Mesenteric fat pad (tissue), 1 donor: ENCODE measurements around the gene LRRTM4. TPM values are rescaled to one million over a fixed set of nuclear protein-coding genes. Genes with fewer than 3 reads are reported as not detected.
"Not testable (repeated sequence)": the region's sequence is repeated elsewhere in the genome, so short reads cannot be mapped to it uniquely, and the experiment has no call there.

Experiments used
- DNase-seq: peaks from one replicate; pipeline ENCODE4 v3.0.0-alpha.2; 2020; ENCODE audit warnings: low spot score
- total RNA-seq: library from RNA; stranded (reverse); fragmentation: NEBNext Ultra II Directional; extraction: Animal tissue kit (Norgen Biotek cat#: 25700); gene quantifications from one replicate; pipeline ENCODE4 v1.2.1, GENCODE V29; 2021
- donor health status: DM: yes; HTN: yes; CAD: no.

The LRRTM4 gene
- total RNA-seq, 1 donor from 2014 or later: 0.55 TPM

- no peak for DNase-seq
Observed at GRCh38 chr2:77087987-77088414, 434.2 kb downstream of the LRRTM4 start.

GRCh38 chr2:77086478-77086877, 435.7 kb downstream of the LRRTM4 start:
- DNase-seq: no peak

GRCh38 chr2:77086051-77086450, 436.1 kb downstream of the LRRTM4 start:
- no peak for DNase-seq

- DNase-seq: no peak
Observed at GRCh38 chr2:77085561-77085960, 436.6 kb downstream of the LRRTM4 start.

- DNase-seq: no peak
Observed at GRCh38 chr2:77081597-77081996, 440.6 kb downstream of the LRRTM4 start.

- no peak for DNase-seq
Observed at GRCh38 chr2:77064324-77064723, 457.9 kb downstream of the LRRTM4 start.

- no peak for DNase-seq
Observed at GRCh38 chr2:77054938-77055337, 467.2 kb downstream of the LRRTM4 start.

GRCh38 chr2:77046339-77046738, 475.8 kb downstream of the LRRTM4 start:
- DNase-seq: no peak

- DNase-seq: not testable (repeated sequence)
Observed at GRCh38 chr2:77045456-77045855, 476.7 kb downstream of the LRRTM4 start.

- DNase-seq: no peak
Observed at GRCh38 chr2:77034445-77034844, 487.7 kb downstream of the LRRTM4 start.

GRCh38 chr2:77029237-77029636, 492.9 kb downstream of the LRRTM4 start:
- DNase-seq: not testable (repeated sequence)

- no peak for DNase-seq
Observed at GRCh38 chr2:77028032-77028600, 494.1 kb downstream of the LRRTM4 start.

- no peak for DNase-seq
Observed at GRCh38 chr2:77025714-77026113, 496.5 kb downstream of the LRRTM4 start.

GRCh38 chr2:77021161-77021560, 501.0 kb downstream of the LRRTM4 start:
- no peak for DNase-seq

- no peak for DNase-seq
Observed at GRCh38 chr2:77018219-77018618, 504.0 kb downstream of the LRRTM4 start.

- no peak for DNase-seq
Observed at GRCh38 chr2:77017355-77017745, 504.8 kb downstream of the LRRTM4 start.

- no peak for DNase-seq
Observed at GRCh38 chr2:77016443-77017354, 505.5 kb downstream of the LRRTM4 start.

- no peak for DNase-seq
Observed at GRCh38 chr2:77013953-77014352, 508.2 kb downstream of the LRRTM4 start.

- no peak for DNase-seq
Observed at GRCh38 chr2:77013457-77013856, 508.7 kb downstream of the LRRTM4 start.

GRCh38 chr2:77009307-77009706, 512.9 kb downstream of the LRRTM4 start:
- no peak for DNase-seq

GRCh38 chr2:77008853-77009252, 513.3 kb downstream of the LRRTM4 start:
- no peak for DNase-seq

- no peak for DNase-seq
Observed at GRCh38 chr2:77007686-77008085, 514.5 kb downstream of the LRRTM4 start.

- DNase-seq: no peak
Observed at GRCh38 chr2:77005522-77005921, 516.7 kb downstream of the LRRTM4 start.
